H1 (cell line): ENCODE results near the gene FBXW2. TPM values are rescaled to one million over a fixed set of nuclear protein-coding genes. Genes with fewer than 3 reads are reported as not detected.

Source experiments
- CTCF ChIA-PET: fragments of 300-600 bp; sonication (Branson Sonifier 250); formaldehyde crosslinking; loops from one replicate; lab custom pipeline; 2021; ENCODE audit not compliant: partially characterized antibody; lab: Charles Lee
- POLR2A ChIA-PET: fragments of 300-600 bp; sonication (Branson Sonifier 250); formaldehyde crosslinking; loops from one replicate; lab custom pipeline; 2021; ENCODE audit warnings: inconsistent platforms; ENCODE audit not compliant: partially characterized antibody; lab: Charles Lee
- DNase-seq, 2 experiments: peaks; one replicate each; pipeline versions ENCODE4 v3.0.0 to v3.0.0-alpha.2; 2010 to 2022; ENCODE audit warnings: low spot score in 2 of 2, low read depth in 1 of 2, mixed read lengths in 1 of 2
- FAIRE-seq: peaks from 2 replicates; lab custom pipeline; 2011; peaks lifted over from hg19 to GRCh38; lab: Jason Lieb, UNC
- H2AFZ ChIP-seq: 2 replicates; pipeline ENCODE4 v1.8.1; 2012; ENCODE audit warnings: low read length, inconsistent platforms
- H2AK5ac ChIP-seq: 2 replicates; pipeline ENCODE4 v1.6.1; 2013; ENCODE audit warnings: low read depth, low read length
- H2BK120ac ChIP-seq: replicated peaks from 2 replicates; pipeline ENCODE3; 2013; ENCODE audit warnings: low read depth, low read length, inconsistent platforms
- H2BK12ac ChIP-seq: 2 replicates; pipeline ENCODE4 v1.6.1; 2013; ENCODE audit warnings: low read depth, low read length
- H2BK15ac ChIP-seq: 2 replicates; pipeline ENCODE4 v1.6.1; 2013; ENCODE audit warnings: low read length
- H2BK20ac ChIP-seq: 2 replicates; pipeline ENCODE4 v1.6.1; 2013; ENCODE audit warnings: low read length
- H2BK5ac ChIP-seq: 2 replicates; pipeline ENCODE4 v1.6.1; 2013; ENCODE audit warnings: low read depth, low read length
- H3K14ac ChIP-seq: 2 replicates; pipeline ENCODE4 v1.6.1; 2013; ENCODE audit warnings: inconsistent platforms; ENCODE audit not compliant: insufficient read length
- H3K18ac ChIP-seq: 2 replicates; pipeline ENCODE4 v1.6.1; 2013; ENCODE audit warnings: low read length; ENCODE audit errors: extremely low read depth
- H3K23ac ChIP-seq: 2 replicates; pipeline ENCODE4 v1.6.1; 2013; ENCODE audit warnings: inconsistent platforms; ENCODE audit not compliant: insufficient read length
- H3K23me2 ChIP-seq: 2 replicates; pipeline ENCODE4 v1.6.1; 2013; ENCODE audit warnings: low read depth, low read length
- H3K27ac ChIP-seq: 2 replicates; pipeline ENCODE4 v1.6.1; 2011; ENCODE audit warnings: low read depth, low read length, inconsistent platforms
- H3K27me3 ChIP-seq, 4 experiments: replicated peaks in 1 of 4; 1 replicate in 1 of 4; 2 replicates in 3 of 4; pipeline versions ENCODE4 v1.6.1 to v1.8.1; 2011 to 2013; ENCODE audit warnings: low read length in 3 of 4, mild to moderate bottlenecking in 3 of 4, inconsistent platforms in 2 of 4, mixed read lengths in 2 of 4, moderate library complexity in 1 of 4; ENCODE audit not compliant: control insufficient read depth in 3 of 4, insufficient read depth in 3 of 4; ENCODE audit errors: extremely low read depth in 1 of 4
- H3K36me3 ChIP-seq, 4 experiments: 2 replicates each; pipeline versions ENCODE4 v1.6.1 to v1.8.1; 2011 to 2013; ENCODE audit warnings: mild to moderate bottlenecking in 4 of 4, low read length in 3 of 4, moderate library complexity in 2 of 4, control low read depth in 1 of 4, inconsistent platforms in 1 of 4; ENCODE audit not compliant: insufficient read depth in 4 of 4, control insufficient read depth in 2 of 4
- H3K4ac ChIP-seq: replicated peaks from 2 replicates; pipeline ENCODE3; 2013; ENCODE audit warnings: low read length, low read depth, mixed read lengths, inconsistent platforms; ENCODE audit not compliant: insufficient read length
- H3K4me1 ChIP-seq, 4 experiments: replicated peaks in 1 of 4; 1 replicate in 1 of 4; 2 replicates in 3 of 4; pipeline versions ENCODE4 v1.6.1 to v1.8.1; 2011 to 2013; ENCODE audit warnings: low read length in 3 of 4, inconsistent platforms in 2 of 4, mixed read lengths in 1 of 4; ENCODE audit not compliant: insufficient read depth in 4 of 4, control insufficient read depth in 3 of 4
- H3K4me2 ChIP-seq, 2 experiments: 2 replicates each; pipeline versions ENCODE4 v1.6.1 to v1.8.1; 2011 to 2013; ENCODE audit warnings: low read depth in 2 of 2, low read length in 2 of 2, control low read depth in 1 of 2, inconsistent platforms in 1 of 2, mild to moderate bottlenecking in 1 of 2; ENCODE audit not compliant: insufficient read depth in 1 of 2
- H3K4me3 ChIP-seq, 4 experiments: fragments of 200-600, 300-600 bp in 1 of 4; sonication (generic), shearing (Covaris generic), sonication (Bioruptor Twin) in 1 of 4; 2 replicates each; pipeline versions ENCODE4 v1.5.1 to v1.8.1; 2011 to 2016; ENCODE audit warnings: low read length in 4 of 4, low read depth in 3 of 4, control low read depth in 2 of 4, inconsistent platforms in 2 of 4, mild to moderate bottlenecking in 2 of 4, mixed read lengths in 1 of 4, moderate library complexity in 1 of 4; ENCODE audit not compliant: insufficient read depth in 2 of 4; ENCODE audit errors: extremely low read depth in 1 of 4
- H3K56ac ChIP-seq: replicated peaks from 2 replicates; pipeline ENCODE3; 2013; ENCODE audit warnings: low read depth, mild to moderate bottlenecking, mixed read lengths, low read length, inconsistent platforms; ENCODE audit not compliant: insufficient read length
- H3K79me1 ChIP-seq: 2 replicates; pipeline ENCODE4 v1.6.1; 2013; ENCODE audit warnings: low read depth, low read length, control low read depth
- H3K79me2 ChIP-seq, 2 experiments: 2 replicates each; pipeline versions ENCODE4 v1.6.1 to v1.8.1; 2012 to 2013; ENCODE audit warnings: low read length in 2 of 2, mild to moderate bottlenecking in 2 of 2, inconsistent platforms in 1 of 2; ENCODE audit not compliant: insufficient read depth in 2 of 2, control insufficient read depth in 1 of 2
- H3K9ac ChIP-seq, 4 experiments: replicated peaks in 1 of 4; 1 replicate in 1 of 4; 2 replicates in 3 of 4; pipeline versions ENCODE4 v1.6.1 to v1.8.1; 2011 to 2013; ENCODE audit warnings: low read depth in 3 of 4, low read length in 3 of 4, control low read depth in 2 of 4, mild to moderate bottlenecking in 2 of 4, moderate library complexity in 2 of 4, inconsistent platforms in 1 of 4; ENCODE audit errors: extremely low read depth in 1 of 4
- H3K9me3 ChIP-seq, 2 experiments: 2 replicates each; pipeline versions ENCODE4 v1.6.1 to v1.8.1; 2012 to 2013; ENCODE audit warnings: mild to moderate bottlenecking in 2 of 2, moderate library complexity in 2 of 2, control low read depth in 1 of 2, inconsistent platforms in 1 of 2, low read depth in 1 of 2, low read length in 1 of 2, mixed read lengths in 1 of 2; ENCODE audit not compliant: insufficient read depth in 2 of 2
- H4K20me1 ChIP-seq, 2 experiments: replicated peaks in 1 of 2; 2 replicates each; pipeline versions ENCODE3 to v1.8.1; 2011 to 2013; ENCODE audit warnings: inconsistent platforms in 2 of 2, low read length in 2 of 2, mild to moderate bottlenecking in 1 of 2; ENCODE audit not compliant: insufficient read depth in 2 of 2, control insufficient read depth in 1 of 2
- H4K5ac ChIP-seq: 2 replicates; pipeline ENCODE4 v1.6.1; 2013; ENCODE audit warnings: low read length, low read depth, mixed read lengths, inconsistent platforms; ENCODE audit not compliant: insufficient read length
- H4K8ac ChIP-seq: 2 replicates; pipeline ENCODE4 v1.8.0; 2013; ENCODE audit warnings: mild to moderate bottlenecking, moderate library complexity, low read length, inconsistent platforms; ENCODE audit not compliant: insufficient read depth; ENCODE audit errors: extremely low read depth
- H4K91ac ChIP-seq: replicated peaks from 2 replicates; pipeline ENCODE3; 2013; ENCODE audit warnings: low read length, mixed read lengths, inconsistent platforms; ENCODE audit not compliant: insufficient read length
- HDAC2 ChIP-seq, 2 experiments: fragments of 300-600 bp in 1 of 2; sonication (generic) in 1 of 2; IDR thresholded peaks; 2 replicates each; pipeline ENCODE4 v1.6.1; 2011 to 2012; ENCODE audit warnings: low read depth in 2 of 2, low read length in 2 of 2, mild to moderate bottlenecking in 2 of 2, moderate library complexity in 2 of 2, borderline replicate concordance in 1 of 2, inconsistent platforms in 1 of 2
- JUND ChIP-seq: IDR thresholded peaks from 2 replicates; pipeline ENCODE4 v1.6.1; 2011; ENCODE audit warnings: mild to moderate bottlenecking, improper control_type of control experiment, low read length
- POLR2A ChIP-seq, 2 experiments: IDR thresholded peaks; 1 replicate in 1 of 2; 2 replicates in 1 of 2; pipeline ENCODE4 v1.6.1; 2011; ENCODE audit warnings: low read depth in 2 of 2, low read length in 2 of 2, mild to moderate bottlenecking in 2 of 2; ENCODE audit errors: control extremely low read depth in 1 of 2
- RXRA ChIP-seq: IDR thresholded peaks from 2 replicates; pipeline ENCODE4 v1.6.1; 2011; ENCODE audit warnings: low read depth, mild to moderate bottlenecking, low read length, moderate library complexity; ENCODE audit not compliant: insufficient read depth
- SP1 ChIP-seq: IDR thresholded peaks from 2 replicates; pipeline ENCODE4 v1.6.1; 2011; ENCODE audit warnings: low read depth, low read length
- SP4 ChIP-seq: IDR thresholded peaks from 2 replicates; pipeline ENCODE4 v1.6.1; 2012; ENCODE audit warnings: low read length, inconsistent platforms
- TEAD4 ChIP-seq: IDR thresholded peaks from 2 replicates; pipeline ENCODE4 v1.6.1; 2012; ENCODE audit warnings: low read depth, low read length, inconsistent platforms, mixed read lengths
- WGBS, 2 experiments: shearing (Covaris generic) in 1 of 2; methylation state at CpG; one replicate each; pipeline versions ENCODE4 v1.1.6 to v1.1.7; 2013 to 2015; ENCODE audit warnings: low lambda C conversion rate in 2 of 2, mixed read lengths in 2 of 2, inconsistent platforms in 1 of 2, low coverage in 1 of 2, missing lambda C conversion rate in 1 of 2; ENCODE audit not compliant: insufficient replicate concordance in 2 of 2, insufficient coverage in 1 of 2, insufficient read length in 1 of 2; ENCODE audit errors: extremely low coverage in 1 of 2, missing lambda C conversion rate in 1 of 2; 5-methylcytosine and 5-hydroxymethylcytosine counted together
- polyA plus RNA-seq, 7 experiments: library from polyadenylated mRNA; depleted of rRNA in 3 of 7; stranded (reverse) in 5 of 7; unstranded in 2 of 7; fragments of >200 nt in 5 of 7; fragments of 200-250 nt in 2 of 7; gene quantifications; 1 replicate in 5 of 7; 2 replicates in 1 of 7; 4 replicates in 1 of 7; pipeline versions ENCODE4 v1.2.1 to v1.2.3, GENCODE V29; 2011 to 2013; ENCODE audit warnings: missing spikeins in 2 of 7, mixed read lengths in 2 of 7
- total RNA-seq: library from RNA; stranded (reverse); fragmentation: NEBNext Ultra II Directional; extraction: Animal tissue kit (Norgen Biotek cat#: 25700); gene quantifications from 2 replicates; pipeline ENCODE4 v1.2.1, GENCODE V29; 2021

FBXW2 gene
- total and polyA plus RNA-seq, 2 of the 8 experiments (the other 6 are each of a cell fraction or from before 2014, with no cell fraction given) = 19.2 to 65.3 TPM

- WGBS, 2 experiments = 95% methylated on average over 5 of the region's 5 CpGs; no CpG with 5 or more reads in 1 of the 2 experiments
- H3K4me1 ChIP-seq = no peaks in the 10 kb centered on the region
- no peak overlapping the region for H3K56ac ChIP-seq
- H4K20me1 ChIP-seq = no peaks in the 10 kb centered on the region
- H3K23me2 ChIP-seq = no peaks in the 10 kb centered on the region
- H3K4me2 ChIP-seq = no peak overlapping the region
- no peak overlapping the region for H3K4me3 ChIP-seq
- H2BK120ac ChIP-seq = no peak overlapping the region
- DNase-seq (no peak), FAIRE-seq (no peak)
- POLR2A ChIA-PET = no interaction called here
- no peak overlapping the region for H4K8ac ChIP-seq
- no peak overlapping the region for H2BK5ac ChIP-seq
- no peak overlapping the region for H2BK12ac ChIP-seq
- H2BK15ac ChIP-seq = no peak overlapping the region
- peaks cover 0 to 5% of the 10 kb centered on the region in 2 experiments; a peak in 1 of 4 replicates for H3K79me2 ChIP-seq
- H3K36me3 ChIP-seq = peaks cover 4 to 57% (median 23%) of the 10 kb centered on the region in 4 experiments; a peak in 7 of 8 replicates
- H3K14ac ChIP-seq = no peak overlapping the region
- H4K91ac ChIP-seq = no peak overlapping the region
- CTCF ChIA-PET = interaction anchor here (0.9 kb wide), 1 partner anchor 8 kb away, joined by 3 read pairs; no protein-coding TSS in a partner anchor
- H3K9ac ChIP-seq = no peak overlapping the region
- no peak overlapping the region for H3K27ac ChIP-seq
- H3K23ac ChIP-seq = no peak overlapping the region
- H3K79me1 ChIP-seq = peaks cover 9% of the 10 kb centered on the region; the same call in 1 of the 2 replicates
- no peak overlapping the region for H2AK5ac ChIP-seq
- H3K27me3 ChIP-seq = no peaks in the 10 kb centered on the region
- H2AFZ ChIP-seq = no peak overlapping the region
- no peaks in the 10 kb centered on the region for H3K9me3 ChIP-seq
- no peak overlapping the region for H4K5ac ChIP-seq
- no peak overlapping the region for H3K4ac ChIP-seq
- no peak overlapping the region for H2BK20ac ChIP-seq
- H3K18ac ChIP-seq = no peak overlapping the region
- TF ChIP-seq HDAC2 (IDR thresholded peaks at IDR 0.05; ENCODE audit: borderline replicate concordance in 1 of 2, low read depth in 2 of 2, low read length in 2 of 2) (no peak), RXRA (no peak), SP1 (no peak), JUND (no peak), SP4 (no peak), POLR2A (IDR thresholded peaks at IDR 0.05; ENCODE audit: control extremely low read depth in 1 of 2, low read depth in 2 of 2, low read length in 2 of 2) (no peak), TEAD4 (no peak)
These were observed 17.4 kb downstream of the FBXW2 start for GRCh38 chr9:120775859-120776258.
